Measurements from ENCODE around the gene ACAP1.

The ACAP1 gene

GRCh38 chr17:7379134-7379533 lies 42.8 kb downstream of the ACAP1 start:
- peaks cover 84% of the 10 kb centered on the region for H3K27me3 ChIP-seq
- no peak for TF ChIP-seq CTCF (IDR thresholded peaks at IDR 0.05)
- H3K36me3 ChIP-seq, result no peaks in the 10 kb centered on the region
- no peak overlapping the region for H3K4me3 ChIP-seq (ENCODE audit: low read depth in 1 of 2, low read length in 1 of 2)
- peaks cover 7% of the 10 kb centered on the region in 2 experiments for H3K4me1 ChIP-seq (ENCODE audit: control insufficient read depth in 1 of 2, insufficient read depth in 1 of 2, low read depth in 1 of 2, low read length in 1 of 2)
- no peaks in the 10 kb centered on the region for H3K9me3 ChIP-seq
- no peak overlapping the region for H3K27ac ChIP-seq

- Histone ChIP-seq H3K27me3 (peaks cover 96% of the 10 kb centered on the region), H3K27ac (no peak overlapping the region), H3K4me1 (ENCODE audit: control insufficient read depth in 1 of 2, insufficient read depth in 1 of 2, low read depth in 1 of 2, low read length in 1 of 2) (peaks cover 7 to 10% of the 10 kb centered on the region in 2 experiments), H3K9me3 (no peaks in the 10 kb centered on the region), H3K36me3 (no peaks in the 10 kb centered on the region), H3K4me3 (ENCODE audit: low read depth in 1 of 2, low read length in 1 of 2) (no peak overlapping the region)
- TF ChIP-seq CTCF (IDR thresholded peaks at IDR 0.05), result no peak
Observed at GRCh38 chr17:7380321-7380720, 44.0 kb downstream of the ACAP1 start.

- peaks cover 7 to 10% of the 10 kb centered on the region in 2 experiments for H3K4me1 ChIP-seq (ENCODE audit: control insufficient read depth in 1 of 2, insufficient read depth in 1 of 2, low read depth in 1 of 2, low read length in 1 of 2)
- peaks cover 97% of the 10 kb centered on the region for H3K27me3 ChIP-seq
- no peak within 1 kb of the TSS for H3K27ac ChIP-seq
- H3K9me3 ChIP-seq, result no peaks in the 10 kb centered on the region
- TF ChIP-seq CTCF (IDR thresholded peaks at IDR 0.05), result no peak
- H3K36me3 ChIP-seq, result no peaks in the 10 kb centered on the region
- H3K4me3 ChIP-seq (ENCODE audit: low read depth in 1 of 2, low read length in 1 of 2), result no peak within 1 kb of the TSS
Observed at GRCh38 chr17:7380855-7381683, 44.7 kb downstream of the ACAP1 start, which contains the start of gene TNK1. TNK1 (plus strand) TSS chr17:7381089; CDS start chr17:7382927, 1,838 bp downstream.

GRCh38 chr17:7382901-7383300 lies 46.6 kb downstream of the ACAP1 start:
- H3K4me3 ChIP-seq (ENCODE audit: low read depth in 1 of 2, low read length in 1 of 2), result no peak overlapping the region
- no peak for TF ChIP-seq CTCF (IDR thresholded peaks at IDR 0.05)

DNA sequence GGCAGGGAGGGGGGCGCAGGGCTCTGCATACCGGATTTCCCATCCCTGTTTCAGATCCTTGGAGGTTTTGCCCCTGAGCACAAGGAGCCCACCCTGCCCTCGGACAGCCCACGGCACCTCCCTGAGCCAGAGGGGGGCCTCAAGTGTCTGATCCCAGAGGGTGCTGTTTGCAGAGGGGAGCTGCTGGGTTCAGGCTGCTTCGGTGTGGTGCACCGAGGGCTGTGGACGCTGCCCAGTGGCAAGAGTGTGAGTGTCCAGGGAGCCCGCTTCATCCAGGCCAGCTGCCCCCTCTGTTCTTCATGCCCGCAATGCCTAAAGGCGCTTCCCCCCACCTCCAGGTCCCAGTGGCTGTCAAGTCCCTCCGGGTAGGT lies 47.0 kb downstream of the ACAP1 start:
- no peaks in the 10 kb centered on the region for H3K36me3 ChIP-seq
- no peak overlapping the region for H3K4me3 ChIP-seq (ENCODE audit: low read depth in 1 of 2, low read length in 1 of 2)
- no peaks in the 10 kb centered on the region for H3K9me3 ChIP-seq
- peaks cover 78% of the 10 kb centered on the region for H3K27me3 ChIP-seq
- no peak for TF ChIP-seq CTCF (IDR thresholded peaks at IDR 0.05)
- peaks cover 7 to 10% of the 10 kb centered on the region in 2 experiments for H3K4me1 ChIP-seq (ENCODE audit: control insufficient read depth in 1 of 2, insufficient read depth in 1 of 2, low read depth in 1 of 2, low read length in 1 of 2)
- H3K27ac ChIP-seq, result no peak overlapping the region

More at GRCh38 chr17:7382901-7383300, 46.6 kb downstream of the ACAP1 start:
- no peaks in the 10 kb centered on the region for H3K9me3 ChIP-seq
- H3K36me3 ChIP-seq, result no peaks in the 10 kb centered on the region
- H3K27ac ChIP-seq, result no peak overlapping the region
- peaks cover 81% of the 10 kb centered on the region for H3K27me3 ChIP-seq
- peaks cover 7 to 10% of the 10 kb centered on the region in 2 experiments for H3K4me1 ChIP-seq (ENCODE audit: control insufficient read depth in 1 of 2, insufficient read depth in 1 of 2, low read depth in 1 of 2, low read length in 1 of 2)

Measured in neutrophil (primary cell).